Endothelial cell of umbilical vein (primary cell): Measurements from ENCODE around the gene PKD1. TPM values are rescaled to one million over a fixed set of nuclear protein-coding genes. Genes with fewer than 3 reads are reported as not detected.
"Not testable (repeated sequence)": the region's sequence is repeated elsewhere in the genome, so short reads cannot be mapped to it uniquely, and the experiment has no call there.

Experiments
- BruUV-seq: library from RNA; stranded (reverse); fragments of 400-500 nt; replicated peaks from 2 replicates; lab custom pipeline; 2021; lab: Mats Ljungman, UMichigan
- CTCF ChIA-PET: fragments of 300-600, 350-600 bp; sonication (Branson Sonifier 250); formaldehyde crosslinking; loops from one replicate; lab custom pipeline; 2021; ENCODE audit warnings: antibody characterized with exemption, inconsistent platforms; lab: Charles Lee
- POLR2A ChIA-PET: fragments of 300-600, 350-600 bp; sonication (Branson Sonifier 250); formaldehyde crosslinking; loops from one replicate; lab custom pipeline; 2021; ENCODE audit warnings: antibody characterized with exemption, inconsistent platforms; lab: Charles Lee
- DNase-seq: peaks from one replicate; pipeline ENCODE4 v3.0.0-alpha.2; 2011; ENCODE audit warnings: low read depth, low spot score
- FAIRE-seq: peaks from 2 replicates; lab custom pipeline; 2011; peaks lifted over from hg19 to GRCh38; lab: Jason Lieb, UNC
- H2AFZ ChIP-seq: 2 replicates; pipeline ENCODE4 v1.6.0; 2012; ENCODE audit warnings: low read depth, low read length, control low read depth, inconsistent platforms
- H3K27ac ChIP-seq: 2 replicates; pipeline ENCODE4 v1.5.1; 2011; ENCODE audit warnings: low read depth, mild to moderate bottlenecking, control low read depth, low read length, moderate library complexity; ENCODE audit not compliant: insufficient read depth
- H3K27me3 ChIP-seq, 2 experiments: 2 replicates each; pipeline versions ENCODE4 v1.6.0 to v1.6.1; 2011; ENCODE audit warnings: low read length in 2 of 2, mixed read lengths in 1 of 2; ENCODE audit not compliant: control insufficient read depth in 2 of 2, insufficient read depth in 2 of 2
- H3K36me3 ChIP-seq, 2 experiments: 2 replicates in 1 of 2; 3 replicates in 1 of 2; pipeline ENCODE4 v1.5.1; 2011; ENCODE audit warnings: low read length in 2 of 2, mild to moderate bottlenecking in 1 of 2, moderate library complexity in 1 of 2; ENCODE audit not compliant: control insufficient read depth in 2 of 2, insufficient read depth in 2 of 2; ENCODE audit errors: extremely low read depth in 1 of 2
- H3K4me1 ChIP-seq: 3 replicates; pipeline ENCODE4 v1.5.1; 2011; ENCODE audit warnings: mild to moderate bottlenecking, low read length; ENCODE audit not compliant: control insufficient read depth, insufficient read depth; ENCODE audit errors: extremely low read depth
- H3K4me2 ChIP-seq: 2 replicates; pipeline ENCODE4 v1.6.1; 2011; ENCODE audit warnings: low read length, control low read depth, mixed read lengths; ENCODE audit not compliant: insufficient read depth
- H3K4me3 ChIP-seq, 3 experiments: fragments of 200-600 bp in 1 of 3; sonication (generic), shearing (Covaris generic) in 1 of 3; replicated peaks in 1 of 3; 2 replicates each; pipeline ENCODE4 v1.5.1; 2011 to 2016; ENCODE audit warnings: control low read depth in 3 of 3, low read length in 3 of 3, mild to moderate bottlenecking in 2 of 3, inconsistent platforms in 1 of 3, low read depth in 1 of 3, moderate library complexity in 1 of 3; ENCODE audit not compliant: insufficient read depth in 1 of 3
- H3K79me2 ChIP-seq: 2 replicates; pipeline ENCODE4 v1.6.0; 2012; ENCODE audit warnings: low read length, inconsistent platforms; ENCODE audit not compliant: control insufficient read depth, insufficient read depth
- H3K9ac ChIP-seq: replicated peaks from 2 replicates; pipeline ENCODE3; 2011; ENCODE audit warnings: low read length, control low read depth; ENCODE audit not compliant: insufficient read depth; ENCODE audit errors: extremely low read depth
- H3K9me1 ChIP-seq: replicated peaks from 3 replicates; pipeline ENCODE4 v1.6.0; 2011; ENCODE audit warnings: mild to moderate bottlenecking, low read length; ENCODE audit not compliant: control insufficient read depth, insufficient read depth; ENCODE audit errors: extremely low read depth
- H3K9me3 ChIP-seq: replicated peaks from 2 replicates; pipeline ENCODE4 v1.5.1; 2012; ENCODE audit warnings: low read length, inconsistent platforms; ENCODE audit not compliant: control insufficient read depth, insufficient read depth
- H4K20me1 ChIP-seq: replicated peaks from 2 replicates; pipeline ENCODE3; 2011; ENCODE audit warnings: mild to moderate bottlenecking, low read length; ENCODE audit not compliant: control insufficient read depth, insufficient read depth; ENCODE audit errors: extremely low read depth
- dilution Hi-C: fragments of 300-500 bp; cut with MboI; formaldehyde crosslinking; loops from one replicate; pipeline ENCODE4 v1.15.0; 2019; ENCODE audit warnings: low sequenced_read_pairs; ENCODE audit not compliant: extremely low pct_ligation_motif_present
- intact Hi-C: fragments of 100-400 bp; cut with micrococcal nuclease; formaldehyde crosslinking; loops from one replicate; pipeline ENCODE4 v1.10.0; 2022
- polyA plus RNA-seq, 4 experiments: library from polyadenylated mRNA; depleted of rRNA in 3 of 4; stranded (reverse) in 3 of 4; unstranded in 1 of 4; fragments of >200 nt; gene quantifications; 2 replicates each; pipeline versions ENCODE4 v1.2.1 to v1.2.3, GENCODE V29; 2011 to 2012; ENCODE audit warnings: missing spikeins in 1 of 4
- total RNA-seq: library from RNA; stranded (reverse); gene quantifications from 2 replicates; pipeline ENCODE4 v1.2.3, GENCODE V29; 2021

Gene PKD1
- total and polyA plus RNA-seq, 2 donors (not counting 3 experiments of a cell fraction or from before 2014, with no cell fraction given), result 52.5 to 102 TPM

- H3K9me3 ChIP-seq, DNase-seq, POLR2A ChIA-PET, H3K4me1 ChIP-seq, BruUV-seq, H2AFZ ChIP-seq, H3K79me2 ChIP-seq, H3K27me3 ChIP-seq, H4K20me1 ChIP-seq, H3K4me2 ChIP-seq, FAIRE-seq, H3K9ac ChIP-seq, intact Hi-C loops, dilution Hi-C loops, H3K4me3 ChIP-seq, H3K9me1 ChIP-seq, CTCF ChIA-PET, H3K27ac ChIP-seq: not testable (repeated sequence)
- H3K36me3 ChIP-seq, result peaks cover 0 to 12% of the 10 kb centered on the region in 2 experiments
These were observed 27.9 kb downstream of the PKD1 start for GRCh38 chr16:2107791-2108125.

GRCh38 chr16:2107121-2107790 lies 28.4 kb downstream of the PKD1 start:
- dilution Hi-C loops, BruUV-seq, H3K27ac ChIP-seq, CTCF ChIA-PET, POLR2A ChIA-PET, H3K9me3 ChIP-seq, H2AFZ ChIP-seq, intact Hi-C loops, H3K4me1 ChIP-seq, H4K20me1 ChIP-seq, H3K9ac ChIP-seq, FAIRE-seq, H3K79me2 ChIP-seq, H3K9me1 ChIP-seq, H3K4me2 ChIP-seq, H3K27me3 ChIP-seq, DNase-seq, H3K4me3 ChIP-seq: not testable (repeated sequence)
- H3K36me3 ChIP-seq, result peaks cover 0 to 15% of the 10 kb centered on the region in 2 experiments

GRCh38 chr16:2106211-2106610 lies 29.5 kb downstream of the PKD1 start:
- FAIRE-seq, intact Hi-C loops, H3K79me2 ChIP-seq, BruUV-seq, H3K4me2 ChIP-seq, H3K9me1 ChIP-seq, H4K20me1 ChIP-seq, H3K4me1 ChIP-seq, H3K9ac ChIP-seq, H3K4me3 ChIP-seq, H3K27ac ChIP-seq, H2AFZ ChIP-seq, CTCF ChIA-PET, H3K9me3 ChIP-seq, H3K27me3 ChIP-seq, POLR2A ChIA-PET, dilution Hi-C loops, DNase-seq: not testable (repeated sequence)
- peaks cover 0 to 15% of the 10 kb centered on the region in 2 experiments for H3K36me3 ChIP-seq

GRCh38 chr16:2105769-2106168 lies 29.9 kb downstream of the PKD1 start:
- intact Hi-C loops, dilution Hi-C loops, POLR2A ChIA-PET, H4K20me1 ChIP-seq, H3K4me3 ChIP-seq, H3K9me1 ChIP-seq, DNase-seq, BruUV-seq, H3K9ac ChIP-seq, FAIRE-seq, CTCF ChIA-PET, H3K9me3 ChIP-seq, H2AFZ ChIP-seq, H3K4me1 ChIP-seq, H3K79me2 ChIP-seq, H3K27ac ChIP-seq, H3K27me3 ChIP-seq, H3K4me2 ChIP-seq: not testable (repeated sequence)
- peaks cover 0 to 11% of the 10 kb centered on the region in 2 experiments for H3K36me3 ChIP-seq
